DOHH2 (cell line): ENCODE results near the gene TESK2.

Source experiments
- H3F3A ChIP-seq: fragments of 200-600 bp; sonication (generic), shearing (Covaris generic); 2 replicates; pipeline ENCODE4 v1.6.0; 2016; ENCODE audit warnings: antibody characterized with exemption, mild to moderate bottlenecking; ENCODE audit not compliant: control insufficient read depth, insufficient read depth
- H3K27ac ChIP-seq: fragments of 200-600 bp; sonication (generic); 2 replicates; pipeline ENCODE4 v1.5.1; 2014; ENCODE audit warnings: low read depth, mild to moderate bottlenecking, low read length, moderate library complexity
- H3K27me3 ChIP-seq: fragments of 200-600 bp; sonication (generic); 2 replicates; pipeline ENCODE4 v1.6.1; 2014; ENCODE audit warnings: mild to moderate bottlenecking, low read length, mixed read lengths; ENCODE audit not compliant: control insufficient read depth
- H3K36me3 ChIP-seq: fragments of 200-600 bp; sonication (generic); 2 replicates; pipeline ENCODE4 v1.6.1; 2014; ENCODE audit warnings: mild to moderate bottlenecking, low read length, moderate library complexity, mixed read lengths; ENCODE audit not compliant: control insufficient read depth
- H3K4me1 ChIP-seq: fragments of 200-600 bp; sonication (generic); 2 replicates; pipeline ENCODE4 v1.6.1; 2014; ENCODE audit warnings: mild to moderate bottlenecking, low read length, mixed read lengths; ENCODE audit not compliant: control insufficient read depth
- H3K4me2 ChIP-seq: fragments of 200-600 bp; sonication (generic); 2 replicates; pipeline ENCODE4 v1.6.0; 2014; ENCODE audit warnings: mild to moderate bottlenecking, low read length, moderate library complexity
- H3K4me3 ChIP-seq: fragments of 200-600 bp; sonication (generic); 2 replicates; pipeline ENCODE4 v1.5.1; 2014; ENCODE audit warnings: mild to moderate bottlenecking, low read length, mixed read lengths
- H3K79me2 ChIP-seq: fragments of 200-600 bp; sonication (generic); 2 replicates; pipeline ENCODE4 v1.6.1; 2014; ENCODE audit warnings: mild to moderate bottlenecking, low read length, mixed read lengths; ENCODE audit not compliant: control insufficient read depth
- H3K9me2 ChIP-seq: fragments of 200-600 bp; sonication (generic); replicated peaks from 2 replicates; pipeline ENCODE4 v1.6.1; 2014; ENCODE audit warnings: mild to moderate bottlenecking, low read length, mixed read lengths; ENCODE audit not compliant: control insufficient read depth
- H3K9me3 ChIP-seq: fragments of 200-600 bp; sonication (generic); 2 replicates; pipeline ENCODE4 v1.6.1; 2014; ENCODE audit warnings: antibody characterized with exemption, low read length, mixed read lengths; ENCODE audit not compliant: control insufficient read depth, insufficient read depth
- H4K20me1 ChIP-seq: fragments of 200-600 bp; sonication (generic); 2 replicates; pipeline ENCODE4 v1.6.0; 2014; ENCODE audit warnings: low read depth, mild to moderate bottlenecking, antibody characterized with exemption, low read length, moderate library complexity; ENCODE audit not compliant: control insufficient read depth, insufficient read depth
- EZH2phosphoT487 ChIP-seq: fragments of 200-600 bp; sonication (generic); IDR thresholded peaks from 2 replicates; pipeline ENCODE4 v1.6.1; 2017; ENCODE audit warnings: borderline replicate concordance, mild to moderate bottlenecking, antibody characterized with exemption, low read length, moderate library complexity, mixed read lengths
- TF ChIP-seq, protein P1 (sequence below): fragments of 200-600 bp; sonication (generic); IDR thresholded peaks from one replicate; pipeline ENCODE4 v1.5.1; 2014; ENCODE audit warnings: antibody characterized with exemption, mild to moderate bottlenecking, low read depth, low read length; ENCODE audit not compliant: poor library complexity, severe bottlenecking

Gene TESK2

DNA sequence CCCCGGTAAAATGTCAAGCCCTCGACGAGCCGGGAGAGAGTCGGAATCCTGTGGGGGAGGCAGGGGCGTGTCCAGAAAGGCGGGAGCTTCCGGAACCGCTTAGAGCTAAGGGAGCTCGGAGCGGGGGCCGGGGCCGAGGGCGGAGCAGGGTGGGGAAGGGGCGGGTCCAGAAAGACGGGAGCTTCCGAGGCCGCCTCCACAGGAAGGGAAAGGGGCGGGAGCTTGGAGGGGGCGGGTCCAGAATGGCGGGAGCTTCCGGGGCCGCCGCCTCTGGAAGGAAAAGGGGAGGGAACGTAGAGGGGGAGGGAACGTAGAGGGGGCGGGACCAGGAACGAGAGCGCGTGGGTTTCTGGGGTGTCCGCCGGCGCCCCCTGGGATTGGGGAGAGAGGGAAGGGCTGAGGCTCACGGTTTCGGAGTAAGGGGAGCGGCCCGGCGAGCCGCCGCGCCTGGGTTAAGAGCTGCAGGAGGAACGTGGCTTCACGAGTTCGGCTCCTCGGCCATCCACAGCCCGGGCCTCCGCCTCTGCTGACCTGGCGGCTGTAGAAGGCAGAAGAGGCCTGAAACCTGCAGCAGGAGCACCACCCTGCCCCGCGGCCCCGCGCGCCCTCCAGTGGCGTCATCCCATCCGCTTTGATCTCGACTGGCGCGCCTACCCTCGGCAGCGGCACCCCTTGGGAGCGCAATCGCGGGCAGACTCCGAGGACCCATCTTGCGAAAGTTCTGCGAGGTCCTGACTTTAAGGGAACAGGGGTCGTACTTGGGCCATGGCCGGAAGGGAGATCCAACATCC, 187.2 kb downstream of the TESK2 start:
- Histone ChIP-seq H3K9me3 (no peaks in the 10 kb centered on the region), H3K27me3 (no peaks in the 10 kb centered on the region), H4K20me1 (no peaks in the 10 kb centered on the region), H3K27ac (peak overlapping the region; percentile 83), H3K9me2 (no peaks in the 10 kb centered on the region), H3K4me2 (peak overlapping the region; percentile 85), H3K4me1 (peaks cover 41% of the 10 kb centered on the region), H3F3A (peaks cover 26% of the 10 kb centered on the region), H3K79me2 (peaks cover 8% of the 10 kb centered on the region), H3K36me3 (no peaks in the 10 kb centered on the region), H3K4me3 (peak overlapping the region; percentile 84)
- TF ChIP-seq, protein P1, sequence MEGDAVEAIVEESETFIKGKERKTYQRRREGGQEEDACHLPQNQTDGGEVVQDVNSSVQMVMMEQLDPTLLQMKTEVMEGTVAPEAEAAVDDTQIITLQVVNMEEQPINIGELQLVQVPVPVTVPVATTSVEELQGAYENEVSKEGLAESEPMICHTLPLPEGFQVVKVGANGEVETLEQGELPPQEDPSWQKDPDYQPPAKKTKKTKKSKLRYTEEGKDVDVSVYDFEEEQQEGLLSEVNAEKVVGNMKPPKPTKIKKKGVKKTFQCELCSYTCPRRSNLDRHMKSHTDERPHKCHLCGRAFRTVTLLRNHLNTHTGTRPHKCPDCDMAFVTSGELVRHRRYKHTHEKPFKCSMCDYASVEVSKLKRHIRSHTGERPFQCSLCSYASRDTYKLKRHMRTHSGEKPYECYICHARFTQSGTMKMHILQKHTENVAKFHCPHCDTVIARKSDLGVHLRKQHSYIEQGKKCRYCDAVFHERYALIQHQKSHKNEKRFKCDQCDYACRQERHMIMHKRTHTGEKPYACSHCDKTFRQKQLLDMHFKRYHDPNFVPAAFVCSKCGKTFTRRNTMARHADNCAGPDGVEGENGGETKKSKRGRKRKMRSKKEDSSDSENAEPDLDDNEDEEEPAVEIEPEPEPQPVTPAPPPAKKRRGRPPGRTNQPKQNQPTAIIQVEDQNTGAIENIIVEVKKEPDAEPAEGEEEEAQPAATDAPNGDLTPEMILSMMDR: peak; percentile 97
- no peak for TF ChIP-seq EZH2phosphoT487

DNA sequence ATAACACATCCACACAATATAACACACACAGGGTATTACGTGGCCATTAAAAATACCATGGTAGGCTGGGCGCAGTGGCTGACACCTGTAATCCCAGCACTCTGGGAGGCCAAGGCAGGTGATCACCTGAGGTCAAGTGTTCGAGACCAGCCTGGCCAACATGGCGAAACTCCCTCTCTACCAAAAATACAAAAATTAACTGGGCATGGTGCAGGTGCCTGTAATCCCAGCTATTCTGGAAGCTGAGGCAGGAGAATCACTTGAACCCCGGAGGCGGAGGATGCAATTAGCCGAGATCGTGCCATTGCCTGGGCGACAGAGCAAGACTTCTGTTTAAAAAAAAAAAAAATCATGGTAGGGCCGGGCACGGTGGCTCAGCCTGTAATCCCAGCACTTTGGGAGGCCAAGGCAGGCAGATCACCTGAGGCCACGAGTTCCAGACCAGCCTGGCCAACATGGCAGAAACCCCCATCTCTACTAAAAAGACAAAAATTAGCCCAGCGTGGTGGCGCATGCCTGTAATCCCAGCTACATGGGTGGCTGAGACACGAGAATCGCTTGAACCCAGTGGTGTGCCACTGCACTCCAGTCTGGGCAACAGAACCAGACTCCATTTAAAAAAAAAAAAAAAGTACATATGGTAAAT, 188.3 kb downstream of the TESK2 start:
- no peak overlapping the region for H3K27ac ChIP-seq

DNA sequence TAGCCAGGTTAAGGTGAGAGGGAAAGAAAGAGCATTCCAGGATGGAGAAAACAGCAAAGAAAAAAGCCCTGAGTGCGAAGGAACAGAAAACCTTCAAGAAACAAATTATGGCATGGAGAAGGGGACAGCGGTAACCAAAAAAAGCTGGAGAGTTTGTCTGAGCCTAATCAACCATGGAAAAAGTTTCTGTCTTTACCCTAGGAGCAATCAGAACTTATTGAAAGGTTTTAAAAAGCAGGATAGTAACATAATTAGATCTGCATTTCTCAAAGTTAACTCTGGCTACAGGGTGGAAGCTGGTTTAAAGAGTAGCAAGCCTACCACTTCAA, 190.3 kb downstream of the TESK2 start:
- Histone ChIP-seq H3K79me2 (peaks cover 8% of the 10 kb centered on the region), H3K27ac (no peak overlapping the region), H3K4me1 (peaks cover 20% of the 10 kb centered on the region), H3K27me3 (no peaks in the 10 kb centered on the region), H3F3A (peaks cover 13% of the 10 kb centered on the region; the same call in 1 of the 2 replicates), H3K9me2 (no peaks in the 10 kb centered on the region), H3K36me3 (no peaks in the 10 kb centered on the region), H3K4me3 (no peak overlapping the region), H4K20me1 (no peaks in the 10 kb centered on the region), H3K9me3 (no peaks in the 10 kb centered on the region), H3K4me2 (no peak overlapping the region)
- TF ChIP-seq, protein P1: no peak
- TF ChIP-seq EZH2phosphoT487: no peak

More for the DNA sequence above, 188.3 kb downstream of the TESK2 start:
- Histone ChIP-seq H3F3A (peaks cover 26% of the 10 kb centered on the region), H3K27me3 (no peaks in the 10 kb centered on the region), H3K36me3 (no peaks in the 10 kb centered on the region), H3K4me1 (peaks cover 40% of the 10 kb centered on the region), H3K4me3 (peak overlapping the region; percentile 84), H3K79me2 (peaks cover 8% of the 10 kb centered on the region), H3K9me3 (no peaks in the 10 kb centered on the region), H3K4me2 (peak overlapping the region; percentile 85), H4K20me1 (no peaks in the 10 kb centered on the region), H3K9me2 (no peaks in the 10 kb centered on the region)
- no peak for TF ChIP-seq EZH2phosphoT487
- TF ChIP-seq, protein P1: no peak
